ENCODE measurements around the gene ZNF263.
"Not testable (repeated sequence)": the region's sequence is repeated elsewhere in the genome, so short reads cannot be mapped to it uniquely, and the experiment has no call there.

ZNF263 gene

DNA sequence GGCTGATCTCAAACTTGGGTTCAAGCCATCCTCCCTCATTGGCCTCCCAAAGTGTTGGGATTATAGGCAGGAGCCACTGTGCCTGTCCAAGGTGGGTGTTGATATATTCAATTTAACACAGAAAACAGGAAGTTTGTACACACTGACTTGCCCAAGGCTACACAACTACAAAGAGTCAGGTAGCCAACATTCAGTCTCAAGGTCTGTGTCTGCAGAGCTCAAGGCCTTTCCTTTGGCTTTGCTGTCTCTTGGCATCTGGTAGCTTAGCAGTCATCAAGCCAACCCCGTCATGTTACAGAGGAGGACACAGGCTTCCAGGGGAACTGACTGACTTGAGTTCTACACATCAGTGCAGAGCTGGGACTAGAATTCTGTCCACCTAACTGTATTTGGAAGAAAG lies 15.0 kb upstream of the ZNF263 start:
- DNase-seq: no peak

GRCh38 chr16:3270718-3271117 lies 12.6 kb upstream of the ZNF263 start:
- DNase-seq: not testable (repeated sequence)

- not testable (repeated sequence) for DNase-seq
Observed at GRCh38 chr16:3271281-3271680, 12.0 kb upstream of the ZNF263 start.

- DNase-seq: no peak
Observed at GRCh38 chr16:3274490-3274889, 8.8 kb upstream of the ZNF263 start.

DNA sequence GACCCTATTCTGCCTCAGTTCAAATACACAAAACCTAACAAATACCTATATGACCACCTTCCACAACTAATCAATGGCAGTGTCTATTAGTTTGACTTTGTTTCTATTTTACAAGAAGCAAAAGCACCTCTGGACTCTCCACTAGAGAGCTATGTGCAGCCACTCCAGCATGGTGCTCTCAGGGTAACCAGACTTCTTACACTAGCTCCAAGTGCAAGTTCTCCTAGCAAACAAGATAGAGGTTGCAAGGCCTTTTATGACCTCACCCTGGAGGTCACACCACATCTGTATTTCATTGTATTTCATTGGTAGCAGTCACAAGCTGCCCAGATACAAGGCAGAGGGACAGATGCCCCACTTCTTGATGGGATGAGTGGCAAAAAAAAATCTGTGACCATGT lies 8.3 kb upstream of the ZNF263 start:
- DNase-seq: no peak

DNA sequence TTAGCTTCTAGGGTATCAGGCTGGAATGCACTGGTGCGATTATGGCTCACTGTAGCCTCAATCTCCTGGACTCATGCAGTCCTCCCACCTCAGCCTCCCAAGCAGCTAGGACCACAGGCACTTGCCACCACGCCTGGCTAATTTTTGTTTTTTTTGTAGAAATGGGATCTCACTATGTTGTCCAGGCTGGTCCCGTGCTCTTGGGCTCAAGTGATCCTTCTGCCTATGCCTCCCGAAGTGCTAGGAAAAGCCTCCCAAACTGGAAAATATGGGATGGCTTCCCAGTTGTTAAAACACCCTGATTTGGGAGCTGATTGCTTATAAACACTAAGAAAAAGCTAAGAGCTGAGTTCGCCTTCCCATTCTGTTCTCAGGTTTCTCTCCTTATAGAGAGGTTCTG lies 6.6 kb upstream of the ZNF263 start:
- DNase-seq: no peak

- DNase-seq: no peak
Observed at GRCh38 chr16:3281222-3281820, 2.0 kb upstream of the ZNF263 start.

GRCh38 chr16:3282103-3282729 lies 1.1 kb upstream of the ZNF263 start:
- DNase-seq: no peak

GRCh38 chr16:3283543-3284447 lies 504 bp downstream of the ZNF263 start:
- DNase-seq: no peak

- DNase-seq: no peak
Observed at GRCh38 chr16:3285131-3285530, 1.8 kb downstream of the ZNF263 start.

GRCh38 chr16:3289998-3290673 lies 6.8 kb downstream of the ZNF263 start:
- no peak for DNase-seq

DNA sequence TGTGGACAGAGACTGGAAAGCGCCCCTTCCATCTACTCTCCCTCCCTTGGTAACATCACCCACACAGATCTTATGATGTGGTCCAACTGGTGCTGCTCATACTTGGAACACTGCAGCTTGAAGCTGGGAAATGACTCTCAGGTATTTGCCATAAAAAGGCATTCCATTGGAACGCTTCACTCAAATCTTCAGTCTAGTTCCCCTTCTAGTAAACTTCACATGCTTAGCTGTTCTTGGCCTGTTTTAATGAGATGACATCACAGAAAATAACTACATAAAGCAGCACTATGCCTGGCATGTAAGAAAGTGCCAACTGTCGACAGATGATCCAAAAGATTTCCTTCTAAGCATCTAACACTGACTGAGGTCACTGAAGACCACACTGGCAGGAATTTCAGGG lies 9.3 kb downstream of the ZNF263 start:
- no peak for DNase-seq

- no peak for DNase-seq
Observed at GRCh38 chr16:3295209-3295608, 11.9 kb downstream of the ZNF263 start.

GRCh38 chr16:3295783-3296182 lies 12.5 kb downstream of the ZNF263 start:
- no peak for DNase-seq

DNA sequence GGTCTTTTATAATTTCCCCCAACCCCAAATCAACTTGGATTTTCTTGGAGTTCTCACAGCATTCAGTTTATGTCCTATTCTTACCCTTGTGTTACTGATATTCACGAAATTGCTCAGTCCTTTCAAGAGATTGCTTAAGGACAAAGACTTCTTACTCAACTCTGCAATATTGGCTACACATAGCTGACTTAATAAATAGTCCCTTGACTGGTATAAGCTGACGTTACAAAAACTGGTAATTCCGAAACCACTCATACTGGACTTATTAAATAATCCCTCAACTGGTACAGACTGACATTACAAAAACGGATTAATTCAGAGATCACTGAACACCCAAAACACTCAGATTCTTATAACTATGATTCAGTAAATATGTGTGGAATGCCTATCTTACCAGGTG lies 21.1 kb downstream of the ZNF263 start:
- DNase-seq: no peak

DNA sequence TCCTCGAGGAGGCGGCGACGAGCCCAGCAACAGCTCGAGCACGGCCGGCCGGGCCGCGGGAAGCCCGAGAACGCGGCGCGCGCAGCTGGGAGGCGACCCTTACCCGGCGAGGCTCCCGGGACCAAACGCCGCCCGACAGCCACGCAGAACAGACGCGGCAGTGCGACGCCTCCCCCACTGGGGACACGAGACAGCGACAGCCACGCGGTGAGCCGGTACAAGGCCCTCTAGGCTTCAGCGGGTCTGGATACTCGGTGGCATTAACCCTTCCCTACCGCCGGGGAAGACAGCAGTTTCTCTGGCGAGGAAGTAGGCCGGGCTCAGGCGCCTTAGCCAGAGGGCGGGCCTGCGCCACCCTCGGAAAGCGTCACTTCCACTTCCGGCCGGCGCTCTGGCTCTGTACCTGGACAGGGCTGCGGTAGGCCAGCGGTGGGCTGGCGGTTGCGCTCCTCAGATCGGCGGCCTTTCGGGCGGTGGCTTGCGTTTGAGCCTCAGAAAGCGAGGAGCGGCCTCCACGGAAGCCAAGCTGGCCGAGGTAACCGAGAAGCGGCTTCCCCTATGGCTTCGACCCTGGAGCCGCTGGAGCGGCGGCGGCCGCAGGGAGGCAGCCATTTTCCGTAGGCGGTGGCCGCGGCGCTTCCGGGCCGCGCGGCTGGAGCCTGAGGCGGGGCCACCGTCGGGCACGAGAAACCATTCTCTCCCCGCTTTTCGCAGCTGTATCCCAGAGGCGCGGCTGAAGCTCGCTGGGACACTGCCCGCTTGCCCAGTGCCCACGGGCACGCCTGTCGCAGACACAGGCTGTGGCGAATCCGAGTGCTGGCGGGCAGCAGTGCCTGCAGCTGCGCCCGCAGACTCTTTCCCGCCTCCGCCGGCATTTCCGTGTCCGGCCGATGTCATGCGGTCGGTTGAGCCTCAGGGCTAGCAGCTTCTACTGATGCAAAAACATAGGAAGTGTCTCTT lies 22.1 kb downstream of the ZNF263 start, which contains the start of the genes TIGD7 and ZNF75A:
TIGD7 (minus strand) TSS at position 322 of the 960 bp plus-strand sequence. CDS start 4,816 bp downstream, outside the sequence.
ZNF75A (plus strand) TSS at position 389 of the 960 bp plus-strand sequence. CDS start 2,932 bp downstream, outside the sequence.
- peak; percentile 96 for DNase-seq

DNA sequence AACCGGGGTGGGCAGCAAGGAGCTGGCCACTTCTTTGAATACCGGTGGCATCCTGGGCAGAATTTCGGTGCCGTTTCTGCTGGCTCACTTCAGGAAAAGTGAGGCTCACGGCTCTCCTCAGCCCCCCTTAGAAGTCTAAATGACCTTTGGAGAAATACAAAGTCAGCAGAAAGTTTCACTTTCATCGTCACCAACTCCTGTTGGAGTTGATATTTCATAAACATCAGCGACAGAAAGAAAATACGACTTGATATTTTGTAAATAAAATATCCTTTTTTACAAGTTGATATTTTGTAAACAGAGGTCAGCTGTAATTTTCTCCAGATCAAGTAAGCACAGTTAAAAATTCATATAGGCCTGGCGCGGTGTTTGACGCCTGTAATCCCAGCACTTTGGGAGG lies 22.8 kb downstream of the ZNF263 start:
- DNase-seq: no peak

GRCh38 chr16:3311496-3311895 lies 28.2 kb downstream of the ZNF263 start:
- no peak for DNase-seq

DNA sequence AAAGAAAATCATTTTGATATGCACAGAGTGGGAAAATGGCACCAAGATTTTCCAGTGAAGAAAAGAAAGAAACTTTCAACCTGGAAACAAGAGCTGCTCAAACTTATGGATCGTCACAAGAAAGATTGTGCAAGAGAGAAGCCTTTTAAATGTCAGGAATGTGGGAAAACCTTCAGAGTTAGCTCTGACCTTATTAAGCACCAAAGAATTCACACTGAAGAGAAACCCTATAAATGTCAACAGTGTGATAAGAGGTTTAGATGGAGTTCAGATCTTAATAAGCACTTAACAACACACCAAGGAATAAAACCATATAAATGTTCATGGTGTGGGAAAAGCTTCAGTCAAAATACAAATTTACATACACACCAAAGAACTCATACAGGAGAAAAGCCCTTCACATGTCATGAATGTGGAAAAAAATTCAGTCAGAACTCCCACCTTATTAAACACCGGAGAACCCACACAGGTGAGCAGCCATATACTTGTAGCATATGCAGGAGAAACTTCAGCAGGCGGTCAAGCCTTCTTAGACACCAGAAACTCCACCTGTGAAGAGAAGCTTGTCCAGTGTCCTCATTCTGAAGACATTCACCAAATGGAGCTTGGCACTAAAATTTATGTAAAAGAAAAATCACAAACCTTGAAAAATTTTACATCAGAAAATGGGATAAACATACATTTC lies 34.2 kb downstream of the ZNF263 start:
- DNase-seq: peak; percentile 47

DNA sequence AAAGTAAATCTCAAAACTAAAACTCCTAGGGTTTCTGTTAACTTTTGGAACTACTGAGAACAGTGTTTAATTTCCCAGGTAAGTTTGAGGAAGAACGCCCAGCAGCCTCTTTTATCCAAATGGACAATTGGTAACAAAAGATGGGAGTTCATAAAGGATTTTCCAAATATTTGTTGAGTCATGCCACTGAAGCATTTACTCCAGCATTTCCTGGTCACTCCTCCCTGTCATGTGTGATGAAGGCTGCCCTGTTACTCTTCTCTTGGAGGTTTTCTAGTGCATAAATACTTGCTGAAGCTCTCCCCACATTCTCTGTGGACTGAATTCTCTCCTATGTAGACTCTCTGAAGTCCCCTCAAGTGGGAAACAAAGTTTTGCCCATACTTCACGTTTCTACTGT lies 38.5 kb downstream of the ZNF263 start:
- DNase-seq: no peak

DNA sequence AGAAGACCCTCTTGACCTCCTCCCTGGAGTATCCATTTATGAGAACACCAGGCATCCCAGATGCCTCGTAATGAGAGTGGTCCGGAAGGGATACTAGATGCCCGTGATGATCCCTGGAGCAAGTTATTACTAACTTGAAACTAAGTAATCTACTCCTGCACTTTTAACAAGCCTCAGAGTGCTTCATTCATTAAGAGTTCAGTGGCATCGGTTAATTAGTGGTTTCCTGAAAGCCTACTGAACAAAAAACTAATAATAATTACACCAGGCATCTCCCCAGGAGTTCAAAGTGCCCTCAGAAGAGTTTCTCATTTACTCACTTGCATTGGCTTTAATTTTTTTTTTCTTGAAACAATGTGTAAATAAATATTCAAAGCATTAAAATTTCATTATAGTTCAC lies 44.2 kb downstream of the ZNF263 start:
- DNase-seq: no peak
